Neural crest cell (in vitro differentiated cells): ENCODE data around the gene PCGF1. TPM values are rescaled to one million over a fixed set of nuclear protein-coding genes. Genes with fewer than 3 reads are reported as not detected.

Source experiments
- DNase-seq: peaks from one replicate; pipeline ENCODE4 v3.0.0; 2021; ENCODE audit warnings: low read depth, mixed read lengths, low spot score
- H3K27ac Mint-ChIP-seq: one replicate; pipeline ENCODE4 v1.8.0; 2021; ENCODE audit warnings: mild to moderate bottlenecking, mixed read lengths; ENCODE audit not compliant: unreplicated experiment
- H3K27me3 Mint-ChIP-seq: 2 replicates; pipeline ENCODE4 v1.8.0; 2021; ENCODE audit warnings: low read depth, mild to moderate bottlenecking, mixed read lengths
- H3K36me3 Mint-ChIP-seq: 2 replicates; pipeline ENCODE4 v1.8.0; 2021; ENCODE audit warnings: low read depth, mild to moderate bottlenecking, mixed read lengths
- H3K4me1 Mint-ChIP-seq: 2 replicates; pipeline ENCODE4 v1.8.0; 2021; ENCODE audit warnings: mixed read lengths
- H3K4me3 Mint-ChIP-seq: one replicate; pipeline ENCODE4 v1.8.0; 2021; ENCODE audit warnings: mild to moderate bottlenecking, mixed read lengths
- H3K9me3 Mint-ChIP-seq: 2 replicates; pipeline ENCODE4 v1.8.0; 2021; ENCODE audit warnings: mixed read lengths
- total RNA-seq: library from RNA; stranded (reverse); gene quantifications from 2 replicates; pipeline ENCODE4 v1.2.1, GENCODE V29; 2021
- TF ChIP-seq, protein P1 (sequence below): fragments of 200-600 bp; sonication (generic); conservative IDR thresholded peaks from 2 replicates; pipeline ENCODE4 v1.5.0; 2021; ENCODE audit warnings: antibody characterized with exemption, mild to moderate bottlenecking

Gene PCGF1
- total RNA-seq, 1 donor from 2014 or later = 30.0 TPM

DNA sequence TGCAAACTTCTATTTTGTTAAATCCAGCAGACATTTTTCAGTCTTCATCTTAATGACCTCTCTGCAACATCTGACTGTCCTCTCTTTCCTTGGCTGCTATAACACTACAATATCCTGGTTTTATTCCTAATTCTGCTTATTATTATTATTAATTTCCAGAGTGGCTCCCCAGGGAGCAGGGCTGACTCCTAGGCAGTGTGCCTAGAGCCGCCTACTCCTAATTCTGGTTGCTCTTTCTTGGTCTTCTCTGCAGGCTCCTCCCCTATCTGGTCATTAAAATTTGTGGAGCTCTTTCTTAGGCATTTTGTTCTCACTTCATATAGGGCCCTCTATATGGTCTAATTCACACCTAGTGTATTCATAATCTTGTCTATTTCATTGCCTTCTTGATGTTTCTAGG is 35.5 kb upstream of the PCGF1 start:
- H3K9me3 Mint-ChIP-seq = no peaks in the 10 kb centered on the region
- H3K4me3 Mint-ChIP-seq = no peak overlapping the region
- no peak for DNase-seq
- H3K27ac Mint-ChIP-seq = no peak overlapping the region
- peaks cover under 1% of the 10 kb centered on the region for H3K27me3 Mint-ChIP-seq
- peaks cover under 1% of the 10 kb centered on the region for H3K4me1 Mint-ChIP-seq
- H3K36me3 Mint-ChIP-seq = no peaks in the 10 kb centered on the region
- TF ChIP-seq, protein P1, sequence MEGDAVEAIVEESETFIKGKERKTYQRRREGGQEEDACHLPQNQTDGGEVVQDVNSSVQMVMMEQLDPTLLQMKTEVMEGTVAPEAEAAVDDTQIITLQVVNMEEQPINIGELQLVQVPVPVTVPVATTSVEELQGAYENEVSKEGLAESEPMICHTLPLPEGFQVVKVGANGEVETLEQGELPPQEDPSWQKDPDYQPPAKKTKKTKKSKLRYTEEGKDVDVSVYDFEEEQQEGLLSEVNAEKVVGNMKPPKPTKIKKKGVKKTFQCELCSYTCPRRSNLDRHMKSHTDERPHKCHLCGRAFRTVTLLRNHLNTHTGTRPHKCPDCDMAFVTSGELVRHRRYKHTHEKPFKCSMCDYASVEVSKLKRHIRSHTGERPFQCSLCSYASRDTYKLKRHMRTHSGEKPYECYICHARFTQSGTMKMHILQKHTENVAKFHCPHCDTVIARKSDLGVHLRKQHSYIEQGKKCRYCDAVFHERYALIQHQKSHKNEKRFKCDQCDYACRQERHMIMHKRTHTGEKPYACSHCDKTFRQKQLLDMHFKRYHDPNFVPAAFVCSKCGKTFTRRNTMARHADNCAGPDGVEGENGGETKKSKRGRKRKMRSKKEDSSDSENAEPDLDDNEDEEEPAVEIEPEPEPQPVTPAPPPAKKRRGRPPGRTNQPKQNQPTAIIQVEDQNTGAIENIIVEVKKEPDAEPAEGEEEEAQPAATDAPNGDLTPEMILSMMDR = no peak

DNA sequence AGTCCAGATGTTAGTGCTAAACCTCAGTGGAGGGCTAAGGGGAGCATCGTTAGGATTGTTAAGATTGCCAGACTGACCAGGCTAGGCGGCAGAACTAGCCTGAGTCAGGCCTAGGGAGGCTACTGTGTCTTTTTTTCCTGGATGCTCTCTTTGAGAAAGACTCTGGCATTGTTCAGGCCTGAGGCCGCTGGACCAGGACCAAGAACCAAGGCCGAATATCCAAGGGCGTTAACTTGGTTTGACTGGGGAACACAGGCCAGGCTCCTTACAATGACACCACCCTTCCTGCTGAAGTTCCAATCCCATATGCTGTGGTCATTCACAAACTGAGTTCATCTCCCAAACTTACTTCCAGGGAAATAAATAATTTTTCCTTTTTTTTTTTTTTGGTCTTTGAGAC is 32.8 kb upstream of the PCGF1 start:
- no peak for DNase-seq
- no peaks in the 10 kb centered on the region for H3K4me1 Mint-ChIP-seq
- no peak overlapping the region for H3K4me3 Mint-ChIP-seq
- no peak overlapping the region for H3K27ac Mint-ChIP-seq
- no peaks in the 10 kb centered on the region for H3K27me3 Mint-ChIP-seq
- TF ChIP-seq, protein P1 = no peak
- no peaks in the 10 kb centered on the region for H3K36me3 Mint-ChIP-seq
- H3K9me3 Mint-ChIP-seq = no peaks in the 10 kb centered on the region

GRCh38 chr2:74538881-74539339 is 31.4 kb upstream of the PCGF1 start:
- H3K4me3 Mint-ChIP-seq = no peak overlapping the region
- no peak overlapping the region for H3K27ac Mint-ChIP-seq
- no peaks in the 10 kb centered on the region for H3K36me3 Mint-ChIP-seq
- TF ChIP-seq, protein P1 = no peak
- no peaks in the 10 kb centered on the region for H3K27me3 Mint-ChIP-seq
- no peaks in the 10 kb centered on the region for H3K4me1 Mint-ChIP-seq
- no peaks in the 10 kb centered on the region for H3K9me3 Mint-ChIP-seq
- no peak for DNase-seq

GRCh38 chr2:74537140-74537539 is 29.6 kb upstream of the PCGF1 start:
- Mint-ChIP-seq H3K4me3 (no peak overlapping the region), H3K27ac (no peak overlapping the region), H3K36me3 (peaks cover 3% of the 10 kb centered on the region), H3K4me1 (peaks cover 7% of the 10 kb centered on the region), H3K27me3 (no peaks in the 10 kb centered on the region), H3K9me3 (no peaks in the 10 kb centered on the region)
- DNase-seq = no peak
- TF ChIP-seq, protein P1 = no peak

- H3K9me3 Mint-ChIP-seq = no peaks in the 10 kb centered on the region
- H3K27ac Mint-ChIP-seq = no peak overlapping the region
- no peak for DNase-seq
- TF ChIP-seq, protein P1 = no peak
- peaks cover 3% of the 10 kb centered on the region for H3K36me3 Mint-ChIP-seq
- H3K4me1 Mint-ChIP-seq = peaks cover 15% of the 10 kb centered on the region
- no peaks in the 10 kb centered on the region for H3K27me3 Mint-ChIP-seq
- no peak overlapping the region for H3K4me3 Mint-ChIP-seq
Measured at GRCh38 chr2:74536166-74536950, 28.9 kb upstream of the PCGF1 start.
